Measurements from ENCODE around the gene ERICH4.
"Not testable (repeated sequence)": the region's sequence is repeated elsewhere in the genome, so short reads cannot be mapped to it uniquely, and the experiment has no call there.

- not testable (repeated sequence) for TF ChIP-seq CTCF (IDR thresholded peaks at IDR 0.05); EZH2 (IDR thresholded peaks at IDR 0.05; ENCODE audit: borderline replicate concordance, insufficient read depth, low read depth, low read length, poor library complexity, severe bottlenecking)
Observed at GRCh38 chr19:41463257-41464256, 20.6 kb downstream of the ERICH4 start.

All from B cell (primary cell).